Keratinocyte (primary cell): ENCODE results near the gene CASP8. TPM values are rescaled to one million over a fixed set of nuclear protein-coding genes. Genes with fewer than 3 reads are reported as not detected.

ENCODE experiments used
- DNase-seq: peaks from one replicate; pipeline ENCODE4 v3.0.0-alpha.2; 2011; ENCODE audit warnings: low read depth, missing footprints, low spot score
- FAIRE-seq: peaks from 2 replicates; lab custom pipeline; 2011; peaks lifted over from hg19 to GRCh38; lab: Jason Lieb, UNC
- H2AFZ ChIP-seq: 2 replicates; pipeline ENCODE4 v1.6.0; 2012; ENCODE audit warnings: low read length, control low read depth, inconsistent platforms; ENCODE audit not compliant: control insufficient read depth
- H3K27ac ChIP-seq: 2 replicates; pipeline ENCODE4 v1.5.1; 2011; ENCODE audit warnings: low read length; ENCODE audit not compliant: control insufficient read depth, insufficient read depth
- H3K27me3 ChIP-seq: 3 replicates; pipeline ENCODE4 v1.6.0; 2011; ENCODE audit warnings: low read length; ENCODE audit not compliant: control insufficient read depth, insufficient read depth; ENCODE audit errors: extremely low read depth
- H3K36me3 ChIP-seq, 2 experiments: 2 replicates in 1 of 2; 3 replicates in 1 of 2; pipeline ENCODE4 v1.5.1; 2011; ENCODE audit warnings: low read length in 2 of 2, mild to moderate bottlenecking in 1 of 2; ENCODE audit not compliant: control insufficient read depth in 2 of 2, insufficient read depth in 2 of 2; ENCODE audit errors: extremely low read depth in 1 of 2
- H3K4me1 ChIP-seq: 3 replicates; pipeline ENCODE4 v1.5.1; 2011; ENCODE audit warnings: low read length; ENCODE audit not compliant: control insufficient read depth, insufficient read depth; ENCODE audit errors: extremely low read depth
- H3K4me2 ChIP-seq: 3 replicates; pipeline ENCODE4 v1.6.0; 2011; ENCODE audit warnings: low read depth, low read length; ENCODE audit not compliant: control insufficient read depth, insufficient read depth; ENCODE audit errors: extremely low read depth
- H3K4me3 ChIP-seq, 3 experiments: fragments of 200-600 bp in 1 of 3; sonication (generic) in 1 of 3; 2 replicates in 2 of 3; 3 replicates in 1 of 3; pipeline ENCODE4 v1.5.1; 2011 to 2016; ENCODE audit warnings: low read length in 3 of 3, mild to moderate bottlenecking in 3 of 3, control low read depth in 2 of 3, inconsistent platforms in 1 of 3, low read depth in 1 of 3, mixed read lengths in 1 of 3, mixed run types in 1 of 3, moderate library complexity in 1 of 3; ENCODE audit not compliant: control insufficient read depth in 2 of 3, insufficient read depth in 2 of 3; ENCODE audit errors: extremely low read depth in 1 of 3
- H3K79me2 ChIP-seq: 2 replicates; pipeline ENCODE4 v1.6.0; 2012; ENCODE audit warnings: low read length; ENCODE audit not compliant: control insufficient read depth, insufficient read depth
- H3K9ac ChIP-seq: 3 replicates; pipeline ENCODE4 v1.6.0; 2011; ENCODE audit warnings: low read length; ENCODE audit not compliant: control insufficient read depth, insufficient read depth; ENCODE audit errors: extremely low read depth
- H3K9me1 ChIP-seq: 3 replicates; pipeline ENCODE4 v1.6.0; 2011; ENCODE audit warnings: low read length; ENCODE audit not compliant: control insufficient read depth, insufficient read depth; ENCODE audit errors: extremely low read depth
- H3K9me3 ChIP-seq: 2 replicates; pipeline ENCODE4 v1.5.1; 2012; ENCODE audit warnings: low read depth, low read length; ENCODE audit not compliant: control insufficient read depth
- H4K20me1 ChIP-seq: 3 replicates; pipeline ENCODE4 v1.6.0; 2011; ENCODE audit warnings: low read length; ENCODE audit not compliant: control insufficient read depth, insufficient read depth; ENCODE audit errors: extremely low read depth
- CTCF ChIP-seq, 3 experiments: IDR thresholded peaks in 1 of 3; conservative IDR thresholded peaks in 1 of 3; optimal IDR thresholded peaks in 1 of 3; 2 replicates in 2 of 3; 3 replicates in 1 of 3; pipeline versions ENCODE3 to v1.5.1; 2011; ENCODE audit warnings: low read length in 3 of 3, mild to moderate bottlenecking in 3 of 3, moderate library complexity in 2 of 3, control low read depth in 1 of 3, inconsistent platforms in 1 of 3; ENCODE audit not compliant: insufficient read depth in 2 of 3; ENCODE audit errors: extremely low read depth in 1 of 3
- EZH2 ChIP-seq: IDR thresholded peaks from one replicate; pipeline ENCODE4 v1.6.1; 2012; ENCODE audit warnings: inconsistent platforms, mild to moderate bottlenecking, low read length, moderate library complexity
- dilution Hi-C: fragments of 300-500 bp; cut with MboI; formaldehyde crosslinking; loops from one replicate; pipeline ENCODE4 v1.7.0; 2020; ENCODE audit warnings: low sequenced_read_pairs; ENCODE audit not compliant: extremely low pct_ligation_motif_present
- polyA plus RNA-seq, 5 experiments: library from polyadenylated mRNA; depleted of rRNA in 3 of 5; stranded (reverse) in 3 of 5; stranded (forward) in 1 of 5; unstranded in 1 of 5; fragments of >200 nt; gene quantifications; 1 replicate in 1 of 5; 2 replicates in 3 of 5; 3 replicates in 1 of 5; pipeline versions ENCODE4 v1.2.1 to v1.2.3, GENCODE V29; 2011 to 2012; ENCODE audit warnings: missing spikeins in 2 of 5, low read depth in 1 of 5, low replicate concordance in 1 of 5

Gene CASP8
- polyA plus RNA-seq, 1 donor (not counting 4 experiments of a cell fraction or from before 2014, with no cell fraction given) = 27.0 TPM

- TF ChIP-seq EZH2 (no peak), CTCF (optimal IDR thresholded peaks at IDR 0.05 in 1 of 3, IDR thresholded peaks at IDR 0.05 in 1 of 3, conservative IDR thresholded peaks at IDR 0.05 in 1 of 3; ENCODE audit: extremely low read depth in 1 of 3, insufficient read depth in 2 of 3, low read length in 3 of 3) (no peak)
- no peak overlapping the region for H3K27ac ChIP-seq
- H3K4me1 ChIP-seq = peaks cover 20% of the 10 kb centered on the region
- no peaks in the 10 kb centered on the region for H3K27me3 ChIP-seq
- H2AFZ ChIP-seq = no peak overlapping the region
- FAIRE-seq (no peak), DNase-seq (no peak)
- peaks cover 16% of the 10 kb centered on the region for H3K79me2 ChIP-seq
- H3K4me3 ChIP-seq = no peak overlapping the region
- H4K20me1 ChIP-seq = no peaks in the 10 kb centered on the region
- H3K9me3 ChIP-seq = no peaks in the 10 kb centered on the region
- no peaks in the 10 kb centered on the region for H3K36me3 ChIP-seq
- H3K9ac ChIP-seq = no peak overlapping the region
- dilution Hi-C loops = no loop called here
- no peaks in the 10 kb centered on the region for H3K9me1 ChIP-seq
- no peak overlapping the region for H3K4me2 ChIP-seq
Observed at GRCh38 chr2:201256082-201256481, 4.3 kb upstream of the CASP8 start.

- DNase-seq (no peak), FAIRE-seq (peak; percentile 61)
- Histone ChIP-seq H3K9me1 (no peaks in the 10 kb centered on the region), H3K9me3 (no peaks in the 10 kb centered on the region), H2AFZ (peak overlapping the region; percentile 97), H3K4me1 (peaks cover 20% of the 10 kb centered on the region), H3K27me3 (no peaks in the 10 kb centered on the region), H4K20me1 (no peaks in the 10 kb centered on the region), H3K4me2 (peak overlapping the region; percentile 96), H3K27ac (peak overlapping the region; percentile 99), H3K79me2 (peaks cover 24% of the 10 kb centered on the region), H3K9ac (peak overlapping the region; percentile 94), H3K4me3 (peak overlapping the region; percentile 47 to 95 (median 85)), H3K36me3 (no peaks in the 10 kb centered on the region)
- dilution Hi-C loops = no loop called here
- TF ChIP-seq EZH2 (no peak), CTCF (optimal IDR thresholded peaks at IDR 0.05 in 1 of 3, IDR thresholded peaks at IDR 0.05 in 1 of 3, conservative IDR thresholded peaks at IDR 0.05 in 1 of 3; ENCODE audit: extremely low read depth in 1 of 3, insufficient read depth in 2 of 3, low read length in 3 of 3) (no peak)
Observed at GRCh38 chr2:201257381-201257955, 2.9 kb upstream of the CASP8 start.
